ACHN (cell line): ENCODE measurements around the gene SMC6.

Experiments
- DNase-seq: peaks from one replicate; pipeline ENCODE4 v3.0.0-alpha.2; 2015
- in situ Hi-C: cut with HindIII; loops from 2 replicates; pipeline ENCODE4 v1.10.0; 2017; ENCODE audit warnings: low sequenced_read_pairs, low pct_ligation_motif_present, low pct_unique_long_range_greater_than_20kb

The SMC6 gene

GRCh38 chr2:17753803-17754663 is at the start of gene SMC6, which contains the start of gene GEN1:
TSS of gene SMC6 (minus strand) at chr2:17753810. CDS start at chr2:17745946, 7,864 bp downstream.
TSS of gene GEN1 (plus strand) at chr2:17754138. CDS start at chr2:17759944, 5,806 bp downstream.
- peak; percentile 90 for DNase-seq
- in situ Hi-C loops: no loop called here

GRCh38 chr2:17800693-17801458 is 47.3 kb upstream of the SMC6 start:
- DNase-seq: no peak
- in situ Hi-C loops: no loop called here

- DNase-seq: no peak
- in situ Hi-C loops: no loop called here
These were observed 46.6 kb upstream of the SMC6 start for GRCh38 chr2:17800219-17800618.

GRCh38 chr2:17799301-17800120 is 45.9 kb upstream of the SMC6 start:
- DNase-seq: no peak
- in situ Hi-C loops: no loop called here

- DNase-seq: no peak
- in situ Hi-C loops: no loop called here
These were observed 44.7 kb upstream of the SMC6 start for GRCh38 chr2:17798338-17798737.

GRCh38 chr2:17795309-17795708 is 41.7 kb upstream of the SMC6 start:
- no peak for DNase-seq
- in situ Hi-C loops: no loop called here

- in situ Hi-C loops: no loop called here
These were observed 40.3 kb upstream of the SMC6 start for GRCh38 chr2:17793803-17794354.

GRCh38 chr2:17793296-17793695 is 39.7 kb upstream of the SMC6 start:
- in situ Hi-C loops: no loop called here
- DNase-seq: no peak

More at GRCh38 chr2:17793803-17794354, 40.3 kb upstream of the SMC6 start:
- DNase-seq: no peak

GRCh38 chr2:17792515-17792914 is 38.9 kb upstream of the SMC6 start:
- in situ Hi-C loops: no loop called here
- no peak for DNase-seq

GRCh38 chr2:17791817-17792130 is 38.2 kb upstream of the SMC6 start:
- no peak for DNase-seq
- in situ Hi-C loops: no loop called here

GRCh38 chr2:17791121-17791816 is 37.7 kb upstream of the SMC6 start:
- in situ Hi-C loops: no loop called here
- no peak for DNase-seq

- in situ Hi-C loops: no loop called here
These were observed 36.9 kb upstream of the SMC6 start for GRCh38 chr2:17790536-17790935.

GRCh38 chr2:17788773-17789172 is 35.2 kb upstream of the SMC6 start:
- no peak for DNase-seq
- in situ Hi-C loops: no loop called here

More at GRCh38 chr2:17790536-17790935, 36.9 kb upstream of the SMC6 start:
- DNase-seq: no peak

GRCh38 chr2:17786727-17787126 is 33.1 kb upstream of the SMC6 start:
- in situ Hi-C loops: no loop called here
- DNase-seq: no peak

- in situ Hi-C loops: no loop called here
- DNase-seq: no peak
These were observed 27.9 kb upstream of the SMC6 start for GRCh38 chr2:17781482-17781881.

GRCh38 chr2:17780546-17780945 is 26.9 kb upstream of the SMC6 start:
- in situ Hi-C loops: no loop called here
- no peak for DNase-seq

GRCh38 chr2:17772532-17772931 is 18.9 kb upstream of the SMC6 start:
- in situ Hi-C loops: no loop called here
- no peak for DNase-seq

GRCh38 chr2:17771956-17772355 is 18.3 kb upstream of the SMC6 start:
- in situ Hi-C loops: no loop called here

More at GRCh38 chr2:17771956-17772355, 18.3 kb upstream of the SMC6 start:
- no peak for DNase-seq
